Pericardium fibroblast (primary cell): ENCODE measurements around the gene NOP56. TPM values are rescaled to one million over a fixed set of nuclear protein-coding genes. Genes with fewer than 3 reads are reported as not detected.

Experiments
- total RNA-seq: library from RNA; depleted of rRNA; stranded (reverse); fragments of >200 nt; gene quantifications from 2 replicates; pipeline ENCODE4 v1.2.3, GENCODE V29; 2015

The NOP56 gene
- total RNA-seq, result 81.6 and 99.5 TPM in 2 replicates

GRCh38 chr20:2651772-2652723 lies at the start of gene NOP56:
Gene NOP56, plus strand, starts transcription at chr20:2652632. Its CDS starts 29 bp downstream, at chr20:2652661.

GRCh38 chr20:2663887-2664719 lies 11.7 kb downstream of the NOP56 start, which contains the start of gene IDH3B:
Gene IDH3B, minus strand, starts transcription at chr20:2664216. Its CDS starts 28 bp downstream, at chr20:2664188.

GRCh38 chr20:2692036-2692885 lies 39.8 kb downstream of the NOP56 start, which contains the start of gene EBF4:
Gene EBF4, plus strand, starts transcription at chr20:2692780. Its CDS starts 866 bp downstream, at chr20:2693646.

Other genes with a start within 250 kb of the NOP56 start
- 203 and 248 TPM in 2 replicates for gene SNRPB, start 181.8 kb upstream of the NOP56 start, total RNA-seq
- gene ZNF343, start 143.7 kb upstream of the NOP56 start, total RNA-seq, result 6.6 and 15.9 TPM in 2 replicates
- not detected in 2 replicates for gene TMC2, start 116.1 kb upstream of the NOP56 start, total RNA-seq
- gene IDH3B, start 11.6 kb downstream of the NOP56 start, total RNA-seq, result 70.8 and 86.9 TPM in 2 replicates
- 1.7 and 2.1 TPM in 2 replicates for gene EBF4, start 40.1 kb downstream of the NOP56 start, total RNA-seq
- 13.2 and 49.5 TPM in 2 replicates for gene CPXM1, start 148.0 kb downstream of the NOP56 start, total RNA-seq
- 0.47 TPM in 1 of 2 replicates, not detected in the other for gene C20orf141, start 162.4 kb downstream of the NOP56 start, total RNA-seq
- gene TMEM239, start 163.7 kb downstream of the NOP56 start, total RNA-seq, result not detected in 2 replicates
- gene PCED1A, start 188.0 kb downstream of the NOP56 start, total RNA-seq, result 41.4 and 45.3 TPM in 2 replicates
- gene VPS16, start 188.1 kb downstream of the NOP56 start, total RNA-seq, result 25.5 and 45.9 TPM in 2 replicates
- 32.8 and 37.6 TPM in 2 replicates for gene PTPRA, start 220.8 kb downstream of the NOP56 start, total RNA-seq